H1 (cell line): ENCODE measurements around the gene TTPAL. TPM values are rescaled to one million over a fixed set of nuclear protein-coding genes. Genes with fewer than 3 reads are reported as not detected.

Experiments
- CTCF ChIA-PET: fragments of 300-600 bp; sonication (Branson Sonifier 250); formaldehyde crosslinking; loops from one replicate; lab custom pipeline; 2021; ENCODE audit not compliant: partially characterized antibody; lab: Charles Lee
- POLR2A ChIA-PET: fragments of 300-600 bp; sonication (Branson Sonifier 250); formaldehyde crosslinking; loops from one replicate; lab custom pipeline; 2021; ENCODE audit warnings: inconsistent platforms; ENCODE audit not compliant: partially characterized antibody; lab: Charles Lee
- DNase-seq, 2 experiments: peaks; one replicate each; pipeline versions ENCODE4 v3.0.0 to v3.0.0-alpha.2; 2010 to 2022; ENCODE audit warnings: low spot score in 2 of 2, low read depth in 1 of 2, mixed read lengths in 1 of 2
- FAIRE-seq: peaks from 2 replicates; lab custom pipeline; 2011; peaks lifted over from hg19 to GRCh38; lab: Jason Lieb, UNC
- H2AFZ ChIP-seq: 2 replicates; pipeline ENCODE4 v1.8.1; 2012; ENCODE audit warnings: low read length, inconsistent platforms
- H2AK5ac ChIP-seq: 2 replicates; pipeline ENCODE4 v1.6.1; 2013; ENCODE audit warnings: low read depth, low read length
- H2BK120ac ChIP-seq: replicated peaks from 2 replicates; pipeline ENCODE3; 2013; ENCODE audit warnings: low read depth, low read length, inconsistent platforms
- H2BK12ac ChIP-seq: 2 replicates; pipeline ENCODE4 v1.6.1; 2013; ENCODE audit warnings: low read depth, low read length
- H2BK15ac ChIP-seq: 2 replicates; pipeline ENCODE4 v1.6.1; 2013; ENCODE audit warnings: low read length
- H2BK20ac ChIP-seq: 2 replicates; pipeline ENCODE4 v1.6.1; 2013; ENCODE audit warnings: low read length
- H2BK5ac ChIP-seq: 2 replicates; pipeline ENCODE4 v1.6.1; 2013; ENCODE audit warnings: low read depth, low read length
- H3K14ac ChIP-seq: 2 replicates; pipeline ENCODE4 v1.6.1; 2013; ENCODE audit warnings: inconsistent platforms; ENCODE audit not compliant: insufficient read length
- H3K18ac ChIP-seq: 2 replicates; pipeline ENCODE4 v1.6.1; 2013; ENCODE audit warnings: low read length; ENCODE audit errors: extremely low read depth
- H3K23ac ChIP-seq: 2 replicates; pipeline ENCODE4 v1.6.1; 2013; ENCODE audit warnings: inconsistent platforms; ENCODE audit not compliant: insufficient read length
- H3K23me2 ChIP-seq: 2 replicates; pipeline ENCODE4 v1.6.1; 2013; ENCODE audit warnings: low read depth, low read length
- H3K27ac ChIP-seq: 2 replicates; pipeline ENCODE4 v1.6.1; 2011; ENCODE audit warnings: low read depth, low read length, inconsistent platforms
- H3K27me3 ChIP-seq, 4 experiments: replicated peaks in 1 of 4; 1 replicate in 1 of 4; 2 replicates in 3 of 4; pipeline versions ENCODE4 v1.6.1 to v1.8.1; 2011 to 2013; ENCODE audit warnings: low read length in 3 of 4, mild to moderate bottlenecking in 3 of 4, inconsistent platforms in 2 of 4, mixed read lengths in 2 of 4, moderate library complexity in 1 of 4; ENCODE audit not compliant: control insufficient read depth in 3 of 4, insufficient read depth in 3 of 4; ENCODE audit errors: extremely low read depth in 1 of 4
- H3K36me3 ChIP-seq, 4 experiments: 2 replicates each; pipeline versions ENCODE4 v1.6.1 to v1.8.1; 2011 to 2013; ENCODE audit warnings: mild to moderate bottlenecking in 4 of 4, low read length in 3 of 4, moderate library complexity in 2 of 4, control low read depth in 1 of 4, inconsistent platforms in 1 of 4; ENCODE audit not compliant: insufficient read depth in 4 of 4, control insufficient read depth in 2 of 4
- H3K4ac ChIP-seq: replicated peaks from 2 replicates; pipeline ENCODE3; 2013; ENCODE audit warnings: low read length, low read depth, mixed read lengths, inconsistent platforms; ENCODE audit not compliant: insufficient read length
- H3K4me1 ChIP-seq, 4 experiments: replicated peaks in 1 of 4; 1 replicate in 1 of 4; 2 replicates in 3 of 4; pipeline versions ENCODE4 v1.6.1 to v1.8.1; 2011 to 2013; ENCODE audit warnings: low read length in 3 of 4, inconsistent platforms in 2 of 4, mixed read lengths in 1 of 4; ENCODE audit not compliant: insufficient read depth in 4 of 4, control insufficient read depth in 3 of 4
- H3K4me2 ChIP-seq, 2 experiments: 2 replicates each; pipeline versions ENCODE4 v1.6.1 to v1.8.1; 2011 to 2013; ENCODE audit warnings: low read depth in 2 of 2, low read length in 2 of 2, control low read depth in 1 of 2, inconsistent platforms in 1 of 2, mild to moderate bottlenecking in 1 of 2; ENCODE audit not compliant: insufficient read depth in 1 of 2
- H3K4me3 ChIP-seq, 4 experiments: fragments of 200-600, 300-600 bp in 1 of 4; sonication (generic), shearing (Covaris generic), sonication (Bioruptor Twin) in 1 of 4; 2 replicates each; pipeline versions ENCODE4 v1.5.1 to v1.8.1; 2011 to 2016; ENCODE audit warnings: low read length in 4 of 4, low read depth in 3 of 4, control low read depth in 2 of 4, inconsistent platforms in 2 of 4, mild to moderate bottlenecking in 2 of 4, mixed read lengths in 1 of 4, moderate library complexity in 1 of 4; ENCODE audit not compliant: insufficient read depth in 2 of 4; ENCODE audit errors: extremely low read depth in 1 of 4
- H3K56ac ChIP-seq: replicated peaks from 2 replicates; pipeline ENCODE3; 2013; ENCODE audit warnings: low read depth, mild to moderate bottlenecking, mixed read lengths, low read length, inconsistent platforms; ENCODE audit not compliant: insufficient read length
- H3K79me1 ChIP-seq: 2 replicates; pipeline ENCODE4 v1.6.1; 2013; ENCODE audit warnings: low read depth, low read length, control low read depth
- H3K79me2 ChIP-seq, 2 experiments: 2 replicates each; pipeline versions ENCODE4 v1.6.1 to v1.8.1; 2012 to 2013; ENCODE audit warnings: low read length in 2 of 2, mild to moderate bottlenecking in 2 of 2, inconsistent platforms in 1 of 2; ENCODE audit not compliant: insufficient read depth in 2 of 2, control insufficient read depth in 1 of 2
- H3K9ac ChIP-seq, 4 experiments: replicated peaks in 1 of 4; 1 replicate in 1 of 4; 2 replicates in 3 of 4; pipeline versions ENCODE4 v1.6.1 to v1.8.1; 2011 to 2013; ENCODE audit warnings: low read depth in 3 of 4, low read length in 3 of 4, control low read depth in 2 of 4, mild to moderate bottlenecking in 2 of 4, moderate library complexity in 2 of 4, inconsistent platforms in 1 of 4; ENCODE audit errors: extremely low read depth in 1 of 4
- H3K9me3 ChIP-seq, 2 experiments: 2 replicates each; pipeline versions ENCODE4 v1.6.1 to v1.8.1; 2012 to 2013; ENCODE audit warnings: mild to moderate bottlenecking in 2 of 2, moderate library complexity in 2 of 2, control low read depth in 1 of 2, inconsistent platforms in 1 of 2, low read depth in 1 of 2, low read length in 1 of 2, mixed read lengths in 1 of 2; ENCODE audit not compliant: insufficient read depth in 2 of 2
- H4K20me1 ChIP-seq, 2 experiments: replicated peaks in 1 of 2; 2 replicates each; pipeline versions ENCODE3 to v1.8.1; 2011 to 2013; ENCODE audit warnings: inconsistent platforms in 2 of 2, low read length in 2 of 2, mild to moderate bottlenecking in 1 of 2; ENCODE audit not compliant: insufficient read depth in 2 of 2, control insufficient read depth in 1 of 2
- H4K5ac ChIP-seq: 2 replicates; pipeline ENCODE4 v1.6.1; 2013; ENCODE audit warnings: low read length, low read depth, mixed read lengths, inconsistent platforms; ENCODE audit not compliant: insufficient read length
- H4K8ac ChIP-seq: 2 replicates; pipeline ENCODE4 v1.8.0; 2013; ENCODE audit warnings: mild to moderate bottlenecking, moderate library complexity, low read length, inconsistent platforms; ENCODE audit not compliant: insufficient read depth; ENCODE audit errors: extremely low read depth
- H4K91ac ChIP-seq: replicated peaks from 2 replicates; pipeline ENCODE3; 2013; ENCODE audit warnings: low read length, mixed read lengths, inconsistent platforms; ENCODE audit not compliant: insufficient read length
- BACH1 ChIP-seq: IDR thresholded peaks from 2 replicates; pipeline ENCODE4 v1.6.1; 2012; ENCODE audit warnings: low read length, improper control_type of control experiment
- WGBS, 2 experiments: shearing (Covaris generic) in 1 of 2; methylation state at CpG; one replicate each; pipeline versions ENCODE4 v1.1.6 to v1.1.7; 2013 to 2015; ENCODE audit warnings: low lambda C conversion rate in 2 of 2, mixed read lengths in 2 of 2, inconsistent platforms in 1 of 2, low coverage in 1 of 2, missing lambda C conversion rate in 1 of 2; ENCODE audit not compliant: insufficient replicate concordance in 2 of 2, insufficient coverage in 1 of 2, insufficient read length in 1 of 2; ENCODE audit errors: extremely low coverage in 1 of 2, missing lambda C conversion rate in 1 of 2; 5-methylcytosine and 5-hydroxymethylcytosine counted together
- polyA plus RNA-seq, 7 experiments: library from polyadenylated mRNA; depleted of rRNA in 3 of 7; stranded (reverse) in 5 of 7; unstranded in 2 of 7; fragments of >200 nt in 5 of 7; fragments of 200-250 nt in 2 of 7; gene quantifications; 1 replicate in 5 of 7; 2 replicates in 1 of 7; 4 replicates in 1 of 7; pipeline versions ENCODE4 v1.2.1 to v1.2.3, GENCODE V29; 2011 to 2013; ENCODE audit warnings: missing spikeins in 2 of 7, mixed read lengths in 2 of 7
- total RNA-seq: library from RNA; stranded (reverse); fragmentation: NEBNext Ultra II Directional; extraction: Animal tissue kit (Norgen Biotek cat#: 25700); gene quantifications from 2 replicates; pipeline ENCODE4 v1.2.1, GENCODE V29; 2021

TTPAL gene
- total and polyA plus RNA-seq, 2 of the 8 experiments (the other 6 are each of a cell fraction or from before 2014, with no cell fraction given): 2.8 to 14.0 TPM

- Histone ChIP-seq H4K8ac (no peak overlapping the region), H3K36me3 (peaks cover 0 to 11% (median 6%) of the 10 kb centered on the region in 4 experiments; a peak in 5 of 8 replicates), H2AFZ (no peak overlapping the region), H3K23ac (no peak overlapping the region), H3K27ac (no peak overlapping the region), H3K4ac (no peak overlapping the region), H4K20me1 (peaks cover 0 to 1% of the 10 kb centered on the region in 2 experiments), H3K14ac (no peak overlapping the region), H2BK12ac (no peak overlapping the region), H3K4me3 (no peak overlapping the region), H3K56ac (no peak overlapping the region), H3K79me1 (peaks cover 4% of the 10 kb centered on the region), H3K18ac (no peak overlapping the region), H3K23me2 (no peaks in the 10 kb centered on the region), H2BK5ac (no peak overlapping the region), H2BK15ac (no peak overlapping the region), H4K91ac (no peak overlapping the region), H3K9me3 (no peaks in the 10 kb centered on the region), H3K4me2 (no peak overlapping the region), H3K4me1 (no peaks in the 10 kb centered on the region), H3K79me2 (peaks cover 0 to 23% of the 10 kb centered on the region in 2 experiments; a peak in 3 of 4 replicates), H4K5ac (no peak overlapping the region), H3K9ac (no peak overlapping the region), H3K27me3 (no peaks in the 10 kb centered on the region), H2AK5ac (no peak overlapping the region), H2BK120ac (no peak overlapping the region), H2BK20ac (no peak overlapping the region)
- WGBS, 2 experiments: 96% methylated on average over 10 of the region's 10 CpGs; no CpG with 5 or more reads in 1 of the 2 experiments
- TF ChIP-seq BACH1: no peak
- ChIA-PET POLR2A (no interaction called here), CTCF (interaction anchor here (0.6 to 1.1 kb wide), 3 partner anchors 11 to 96 kb away, joined by 3 to 5 read pairs (median 3); no protein-coding TSS in a partner anchor)
- DNase-seq (no peak), FAIRE-seq (no peak)
Observed at GRCh38 chr20:44513871-44514270, 38.2 kb downstream of the TTPAL start.
